Large intestine (tissue), 3 donors: ENCODE data around the gene LGR6. TPM values are rescaled to one million over a fixed set of nuclear protein-coding genes. Genes with fewer than 3 reads are reported as not detected.
"Not testable (repeated sequence)": the region's sequence is repeated elsewhere in the genome, so short reads cannot be mapped to it uniquely, and the experiment has no call there.

Experiments
- DNase-seq, 2 donors: peaks; one replicate each; pipeline versions ENCODE4 v3.0.0 to v3.0.0-alpha.2; 2013
- H3K27ac ChIP-seq: one replicate; pipeline ENCODE4 v1.5.1; 2013; ENCODE audit warnings: low read length
- H3K27me3 ChIP-seq: 2 replicates; pipeline ENCODE4 v1.6.1; 2013; ENCODE audit warnings: low read length; ENCODE audit not compliant: control insufficient read depth, insufficient read depth
- H3K36me3 ChIP-seq: 2 replicates; pipeline ENCODE4 v1.6.1; 2013; ENCODE audit warnings: low read length; ENCODE audit not compliant: control insufficient read depth, insufficient read depth
- H3K4me1 ChIP-seq: one replicate; pipeline ENCODE4 v1.6.1; 2013; ENCODE audit warnings: low read length; ENCODE audit not compliant: control insufficient read depth, insufficient read depth
- H3K4me3 ChIP-seq: one replicate; pipeline ENCODE4 v1.5.1; 2013; ENCODE audit warnings: low read length
- H3K9me3 ChIP-seq: one replicate; pipeline ENCODE4 v1.6.1; 2013; ENCODE audit warnings: mild to moderate bottlenecking, low read depth, low read length, moderate library complexity; ENCODE audit not compliant: control insufficient read depth
- WGBS: methylation state at CpG from one replicate; pipeline ENCODE4 v1.1.5; 2013; ENCODE audit warnings: low lambda C conversion rate; ENCODE audit not compliant: insufficient coverage; 5-methylcytosine and 5-hydroxymethylcytosine counted together
- polyA plus RNA-seq: library from polyadenylated mRNA; unstranded; fragments of 120-200 nt; gene quantifications from one replicate; pipeline ENCODE4 v1.2.1, GENCODE V29; 2013

LGR6 gene
- polyA plus RNA-seq, 1 donor, result 0.36 TPM

GRCh38 chr1:202180751-202181139 lies 12.9 kb upstream of the LGR6 start:
- not testable (repeated sequence) for H3K9me3 ChIP-seq, H3K4me3 ChIP-seq, DNase-seq, H3K4me1 ChIP-seq, H3K27me3 ChIP-seq, H3K27ac ChIP-seq, H3K36me3 ChIP-seq
- no CpG with 5 or more reads among the region's 2 CpGs for WGBS

- Histone ChIP-seq H3K4me1 (peaks cover 4% of the 10 kb centered on the region), H3K9me3 (no peaks in the 10 kb centered on the region), H3K27me3 (no peaks in the 10 kb centered on the region), H3K27ac (no peak overlapping the region), H3K36me3 (no peaks in the 10 kb centered on the region), H3K4me3 (no peak overlapping the region)
- no peak for DNase-seq
- no CpG with 5 or more reads among the region's 7 CpGs for WGBS
These were observed 12.0 kb upstream of the LGR6 start for GRCh38 chr1:202181586-202181985.

GRCh38 chr1:202182040-202182877 lies 11.3 kb upstream of the LGR6 start:
- WGBS, result no CpG with 5 or more reads among the region's 8 CpGs
- H3K36me3 ChIP-seq, result no peaks in the 10 kb centered on the region
- H3K4me3 ChIP-seq, result no peak overlapping the region
- peaks cover 11% of the 10 kb centered on the region for H3K4me1 ChIP-seq
- DNase-seq, result no peak
- H3K27me3 ChIP-seq, result no peaks in the 10 kb centered on the region
- H3K9me3 ChIP-seq, result no peaks in the 10 kb centered on the region
- H3K27ac ChIP-seq, result no peak overlapping the region

- Histone ChIP-seq H3K4me1 (peaks cover 32% of the 10 kb centered on the region), H3K27ac (no peak overlapping the region), H3K36me3 (no peaks in the 10 kb centered on the region), H3K9me3 (no peaks in the 10 kb centered on the region), H3K4me3 (no peak overlapping the region), H3K27me3 (no peaks in the 10 kb centered on the region)
- peak; percentile 79 to 80 for DNase-seq
- WGBS, result no CpG with 5 or more reads among the region's 19 CpGs
These were observed 8.7 kb upstream of the LGR6 start for GRCh38 chr1:202184750-202185460.

GRCh38 chr1:202186327-202186726 lies 7.3 kb upstream of the LGR6 start:
- DNase-seq, result no peak
- Histone ChIP-seq H3K4me1 (peaks cover 40% of the 10 kb centered on the region), H3K9me3 (no peaks in the 10 kb centered on the region), H3K27ac (no peak overlapping the region), H3K27me3 (no peaks in the 10 kb centered on the region), H3K36me3 (no peaks in the 10 kb centered on the region), H3K4me3 (no peak overlapping the region)
- no CpG with 5 or more reads among the region's 7 CpGs for WGBS

- no peaks in the 10 kb centered on the region for H3K9me3 ChIP-seq
- no peak overlapping the region for H3K27ac ChIP-seq
- H3K27me3 ChIP-seq, result no peaks in the 10 kb centered on the region
- no CpG with 5 or more reads among the region's 8 CpGs for WGBS
- H3K4me1 ChIP-seq, result peaks cover 40% of the 10 kb centered on the region
- peak; percentile 59 to 61 for DNase-seq
- no peak overlapping the region for H3K4me3 ChIP-seq
- H3K36me3 ChIP-seq, result no peaks in the 10 kb centered on the region
These were observed 6.4 kb upstream of the LGR6 start for GRCh38 chr1:202187041-202187671.

- no peaks in the 10 kb centered on the region for H3K9me3 ChIP-seq
- no peak for DNase-seq
- H3K36me3 ChIP-seq, result no peaks in the 10 kb centered on the region
- no CpG with 5 or more reads among the region's 8 CpGs for WGBS
- no peak overlapping the region for H3K27ac ChIP-seq
- peaks cover 41% of the 10 kb centered on the region for H3K4me1 ChIP-seq
- H3K27me3 ChIP-seq, result peaks cover under 1% of the 10 kb centered on the region
- H3K4me3 ChIP-seq, result no peak overlapping the region
These were observed 5.7 kb upstream of the LGR6 start for GRCh38 chr1:202187697-202188407.

GRCh38 chr1:202189001-202189790 lies 4.4 kb upstream of the LGR6 start:
- Histone ChIP-seq H3K36me3 (no peaks in the 10 kb centered on the region), H3K27me3 (peaks cover 10% of the 10 kb centered on the region), H3K27ac (peak overlapping the region; percentile 60), H3K9me3 (peaks cover 3% of the 10 kb centered on the region), H3K4me1 (peaks cover 50% of the 10 kb centered on the region), H3K4me3 (no peak overlapping the region)
- DNase-seq, result peak; percentile 54 to 83
- WGBS, result no CpG with 5 or more reads among the region's 20 CpGs

- WGBS, result no CpG with 5 or more reads among the region's 7 CpGs
- Histone ChIP-seq H3K27me3 (peaks cover 19% of the 10 kb centered on the region), H3K4me1 (peaks cover 51% of the 10 kb centered on the region), H3K27ac (peak overlapping the region; percentile 60), H3K4me3 (no peak overlapping the region), H3K9me3 (peaks cover 3% of the 10 kb centered on the region), H3K36me3 (no peaks in the 10 kb centered on the region)
- DNase-seq, result peak; percentile 47 to 83
These were observed 3.5 kb upstream of the LGR6 start for GRCh38 chr1:202189918-202190715.
